Right renal cortex interstitium (tissue), 3 donors: ENCODE data around the gene ZNF587B. TPM values are rescaled to one million over a fixed set of nuclear protein-coding genes. Genes with fewer than 3 reads are reported as not detected.
A peak's percentile ranks its signal among the peaks of the same experiment; 100 is the strongest.
"Not testable (repeated sequence)": the region's sequence is repeated elsewhere in the genome, so short reads cannot be mapped to it uniquely, and the experiment has no call there.

Experiments used
- DNase-seq, 3 donors: peaks; one replicate each; pipeline ENCODE4 v3.0.0-alpha.2; 2013; ENCODE audit warnings: low read depth in 3 of 3, low spot score in 2 of 3
- polyA plus RNA-seq, 3 donors: library from polyadenylated mRNA; unstranded; fragments of 120-200 nt; gene quantifications; one replicate each; pipeline ENCODE4 v1.2.1, GENCODE V29; 2013; ENCODE audit not compliant: insufficient read length in 3 of 3

Gene ZNF587B
- polyA plus RNA-seq, 3 donors = 14.0 to 15.1 (median 14.0) TPM

GRCh38 chr19:57817976-57818375, 12.1 kb upstream of the ZNF587B start:
- no peak for DNase-seq

- no peak for DNase-seq
These were observed 11.7 kb upstream of the ZNF587B start for GRCh38 chr19:57818378-57818777.

- DNase-seq = peak in 2 of 3 donors; percentile 78 to 87
These were observed 10.5 kb upstream of the ZNF587B start for GRCh38 chr19:57819475-57820148.

GRCh38 chr19:57820599-57820998, 9.5 kb upstream of the ZNF587B start:
- no peak for DNase-seq

- DNase-seq = not testable (repeated sequence)
These were observed 9.0 kb upstream of the ZNF587B start for GRCh38 chr19:57821095-57821494.

- DNase-seq = not testable (repeated sequence)
These were observed 8.6 kb upstream of the ZNF587B start for GRCh38 chr19:57821501-57821900.

GRCh38 chr19:57823155-57823554, 6.9 kb upstream of the ZNF587B start:
- not testable (repeated sequence) for DNase-seq

GRCh38 chr19:57823608-57824007, 6.5 kb upstream of the ZNF587B start:
- DNase-seq = not testable (repeated sequence)

- DNase-seq = no peak
These were observed 4.6 kb upstream of the ZNF587B start for GRCh38 chr19:57825511-57825910.

- DNase-seq = no peak
These were observed 783 bp upstream of the ZNF587B start for GRCh38 chr19:57829316-57829715.

GRCh38 chr19:57836991-57837390, 6.9 kb downstream of the ZNF587B start:
- not testable (repeated sequence) for DNase-seq

- not testable (repeated sequence) for DNase-seq
These were observed 8.6 kb downstream of the ZNF587B start for GRCh38 chr19:57838622-57839191.

GRCh38 chr19:57841122-57841763, 11.1 kb downstream of the ZNF587B start:
- DNase-seq = no peak

GRCh38 chr19:57847164-57847563, 17.1 kb downstream of the ZNF587B start:
- not testable (repeated sequence) for DNase-seq

GRCh38 chr19:57849162-57849665, 19.1 kb downstream of the ZNF587B start:
- DNase-seq = not testable (repeated sequence)

GRCh38 chr19:57849666-57850473, 19.8 kb downstream of the ZNF587B start, which contains the start of gene ZNF587:
Gene ZNF587 (plus strand): TSS chr19:57849859. CDS start chr19:57850039, 180 bp downstream.
- peak in 1 of 3 donors; percentile 76 for DNase-seq

GRCh38 chr19:57850553-57851017, 20.5 kb downstream of the ZNF587B start:
- no peak for DNase-seq

- not testable (repeated sequence) for DNase-seq
These were observed 21.9 kb downstream of the ZNF587B start for GRCh38 chr19:57851812-57852603.

GRCh38 chr19:57854117-57854516, 24.0 kb downstream of the ZNF587B start:
- not testable (repeated sequence) for DNase-seq

- not testable (repeated sequence) for DNase-seq
These were observed 32.3 kb downstream of the ZNF587B start for GRCh38 chr19:57862351-57862750.
